ENCODE data around the gene PDE11A.

PDE11A gene

DNA sequence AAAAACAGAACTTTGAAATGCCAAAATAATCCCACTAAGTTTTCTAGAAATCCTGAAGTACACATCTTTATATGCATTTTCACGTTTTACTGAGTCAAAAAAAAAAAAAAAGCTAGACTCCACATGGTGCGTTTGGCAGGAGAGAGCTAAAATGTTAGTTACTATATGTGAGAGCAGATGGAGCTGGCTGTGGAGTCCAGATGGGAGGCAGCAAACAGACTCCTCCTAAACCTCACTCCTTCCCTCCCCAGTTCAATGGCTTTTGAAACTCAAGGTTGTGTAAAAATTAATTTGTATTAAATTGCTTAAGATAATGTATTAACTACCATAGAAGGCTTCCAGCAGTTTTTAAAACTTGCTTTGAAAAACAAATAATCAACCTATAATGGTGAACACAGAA, 431.2 kb downstream of the PDE11A start:
- H3K36me3 ChIP-seq (ENCODE audit: insufficient read depth, low read length), result no peaks in the 10 kb centered on the region
- peaks cover 2% of the 10 kb centered on the region for H3K9me3 ChIP-seq (ENCODE audit: insufficient read depth, low read length, severe bottlenecking)
- H3K79me2 ChIP-seq (ENCODE audit: insufficient read depth, low read length), result no peaks in the 10 kb centered on the region
- no peak overlapping the region for H3K4me3 ChIP-seq (ENCODE audit: low read depth in 1 of 2, low read length in 2 of 2)
- no peak overlapping the region for H2AFZ ChIP-seq (ENCODE audit: low read depth, low read length)
- no peak overlapping the region for H3K9ac ChIP-seq (ENCODE audit: low read depth, low read length)
- no peaks in the 10 kb centered on the region for H4K20me1 ChIP-seq (ENCODE audit: insufficient read depth, low read length)
- no peak for TF ChIP-seq EZH2 (IDR thresholded peaks at IDR 0.05; ENCODE audit: borderline replicate concordance, low read depth, low read length, severe bottlenecking)
- TF ChIP-seq, protein P1, sequence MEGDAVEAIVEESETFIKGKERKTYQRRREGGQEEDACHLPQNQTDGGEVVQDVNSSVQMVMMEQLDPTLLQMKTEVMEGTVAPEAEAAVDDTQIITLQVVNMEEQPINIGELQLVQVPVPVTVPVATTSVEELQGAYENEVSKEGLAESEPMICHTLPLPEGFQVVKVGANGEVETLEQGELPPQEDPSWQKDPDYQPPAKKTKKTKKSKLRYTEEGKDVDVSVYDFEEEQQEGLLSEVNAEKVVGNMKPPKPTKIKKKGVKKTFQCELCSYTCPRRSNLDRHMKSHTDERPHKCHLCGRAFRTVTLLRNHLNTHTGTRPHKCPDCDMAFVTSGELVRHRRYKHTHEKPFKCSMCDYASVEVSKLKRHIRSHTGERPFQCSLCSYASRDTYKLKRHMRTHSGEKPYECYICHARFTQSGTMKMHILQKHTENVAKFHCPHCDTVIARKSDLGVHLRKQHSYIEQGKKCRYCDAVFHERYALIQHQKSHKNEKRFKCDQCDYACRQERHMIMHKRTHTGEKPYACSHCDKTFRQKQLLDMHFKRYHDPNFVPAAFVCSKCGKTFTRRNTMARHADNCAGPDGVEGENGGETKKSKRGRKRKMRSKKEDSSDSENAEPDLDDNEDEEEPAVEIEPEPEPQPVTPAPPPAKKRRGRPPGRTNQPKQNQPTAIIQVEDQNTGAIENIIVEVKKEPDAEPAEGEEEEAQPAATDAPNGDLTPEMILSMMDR (IDR thresholded peaks at IDR 0.05; ENCODE audit: borderline replicate concordance, extremely low read depth, low read length, poor library complexity, severe bottlenecking), result no peak
- H3K4me2 ChIP-seq (ENCODE audit: insufficient read depth, low read length), result no peak overlapping the region
- no peaks in the 10 kb centered on the region for H3K27me3 ChIP-seq (ENCODE audit: insufficient read depth, low read length, poor library complexity)
- DNase-seq, result no peak
- ATAC-seq (ENCODE audit: insufficient read depth, low read depth), result no peak
- no peak overlapping the region for H3K27ac ChIP-seq (ENCODE audit: low read length)
- peaks cover 12% of the 10 kb centered on the region for H3K4me1 ChIP-seq (ENCODE audit: insufficient read depth, low read length)

DNA sequence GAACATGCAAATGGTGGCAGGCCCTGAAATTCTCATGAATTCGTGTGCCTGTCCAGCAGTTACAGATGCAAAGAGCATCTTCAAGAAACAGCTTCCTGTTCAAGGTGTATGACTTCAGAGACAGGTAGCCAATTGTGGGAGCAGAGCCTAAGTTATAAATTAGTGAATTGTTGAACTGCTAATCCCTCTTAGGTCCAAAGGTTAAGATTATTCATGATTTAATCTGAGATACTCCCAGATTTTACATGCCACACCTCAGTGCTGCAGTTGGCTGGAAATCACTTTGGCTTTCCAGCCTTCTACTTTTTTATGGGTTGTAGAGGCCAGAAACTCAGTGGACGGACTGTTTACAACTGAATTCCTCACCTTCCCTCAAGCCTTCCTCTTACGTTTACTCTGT, 432.2 kb downstream of the PDE11A start:
- Histone ChIP-seq H3K27me3 (ENCODE audit: insufficient read depth, low read length, poor library complexity) (no peaks in the 10 kb centered on the region), H3K4me1 (ENCODE audit: insufficient read depth, low read length) (peaks cover 16% of the 10 kb centered on the region), H2AFZ (ENCODE audit: low read depth, low read length) (0 out of 2 replicates have a peak overlapping the region, but pooled peaks have one; percentile 27), H3K9me3 (ENCODE audit: insufficient read depth, low read length, severe bottlenecking) (peaks cover 2% of the 10 kb centered on the region), H3K4me2 (ENCODE audit: insufficient read depth, low read length) (no peak overlapping the region), H3K36me3 (ENCODE audit: insufficient read depth, low read length) (no peaks in the 10 kb centered on the region), H4K20me1 (ENCODE audit: insufficient read depth, low read length) (no peaks in the 10 kb centered on the region), H3K27ac (ENCODE audit: low read length) (no peak overlapping the region), H3K4me3 (ENCODE audit: low read depth in 1 of 2, low read length in 2 of 2) (no peak overlapping the region), H3K79me2 (ENCODE audit: insufficient read depth, low read length) (no peaks in the 10 kb centered on the region), H3K9ac (ENCODE audit: low read depth, low read length) (no peak overlapping the region)
- ATAC-seq (ENCODE audit: insufficient read depth, low read depth) (no peak), DNase-seq (no peak)
- TF ChIP-seq, protein P1 (IDR thresholded peaks at IDR 0.05; ENCODE audit: borderline replicate concordance, extremely low read depth, low read length, poor library complexity, severe bottlenecking), result no peak
- no peak for TF ChIP-seq EZH2 (IDR thresholded peaks at IDR 0.05; ENCODE audit: borderline replicate concordance, low read depth, low read length, severe bottlenecking)

DNA sequence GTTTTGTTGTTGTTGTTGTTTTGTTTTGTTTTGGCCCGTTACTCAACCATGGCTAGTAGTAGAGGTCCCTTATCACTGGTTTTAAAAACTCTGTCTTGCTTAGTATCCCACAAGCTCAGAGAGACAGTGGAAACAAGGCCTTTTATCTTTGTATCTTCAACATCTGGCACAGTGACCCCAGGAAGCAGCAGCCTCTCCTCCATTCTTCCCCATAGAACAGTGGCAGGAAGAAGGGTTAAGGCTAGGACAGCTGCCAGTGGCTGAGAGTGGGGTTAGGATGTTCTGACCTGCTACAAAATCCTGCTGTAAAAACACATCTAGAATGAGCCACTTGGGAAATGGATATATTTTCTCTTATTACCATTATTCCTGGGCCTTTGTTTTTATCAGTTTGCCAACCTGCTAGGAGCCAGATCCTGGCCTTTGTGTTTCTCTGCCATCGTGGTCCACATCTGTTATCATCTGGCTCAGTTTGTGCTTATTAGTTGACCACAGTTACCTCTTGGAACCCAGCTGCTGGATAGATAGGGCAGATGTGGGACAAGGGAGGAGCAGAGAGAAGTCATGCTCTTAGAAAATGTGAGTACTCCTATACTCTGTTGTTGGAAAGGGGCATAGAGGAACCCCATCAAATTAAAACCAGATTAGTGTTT, 433.2 kb downstream of the PDE11A start:
- H2AFZ ChIP-seq (ENCODE audit: low read depth, low read length), result no peak overlapping the region
- H3K27me3 ChIP-seq (ENCODE audit: insufficient read depth, low read length, poor library complexity), result no peaks in the 10 kb centered on the region
- H3K36me3 ChIP-seq (ENCODE audit: insufficient read depth, low read length), result no peaks in the 10 kb centered on the region
- DNase-seq (peak; percentile 18), ATAC-seq (ENCODE audit: insufficient read depth, low read depth) (no peak)
- peak overlapping the region; percentile 27; the same call in 1 of the 2 replicates for H3K27ac ChIP-seq (ENCODE audit: low read length)
- no peak overlapping the region for H3K9ac ChIP-seq (ENCODE audit: low read depth, low read length)
- no peaks in the 10 kb centered on the region for H3K79me2 ChIP-seq (ENCODE audit: insufficient read depth, low read length)
- peaks cover 2% of the 10 kb centered on the region for H3K9me3 ChIP-seq (ENCODE audit: insufficient read depth, low read length, severe bottlenecking)
- peaks cover 26% of the 10 kb centered on the region for H3K4me1 ChIP-seq (ENCODE audit: insufficient read depth, low read length)
- H4K20me1 ChIP-seq (ENCODE audit: insufficient read depth, low read length), result no peaks in the 10 kb centered on the region
- no peak for TF ChIP-seq EZH2 (IDR thresholded peaks at IDR 0.05; ENCODE audit: borderline replicate concordance, low read depth, low read length, severe bottlenecking)
- TF ChIP-seq, protein P1 (IDR thresholded peaks at IDR 0.05; ENCODE audit: borderline replicate concordance, extremely low read depth, low read length, poor library complexity, severe bottlenecking), result no peak
- H3K4me2 ChIP-seq (ENCODE audit: insufficient read depth, low read length), result no peak overlapping the region
- H3K4me3 ChIP-seq (ENCODE audit: low read depth in 1 of 2, low read length in 2 of 2), result no peak overlapping the region

All from DND-41 (cell line).